T-helper 2 cell treated with Interferon-gamma antibody and Interleukin-4, amounts not matched to agents 100 ng/mL and 5 ng/mL, for 36 hours (primary cell): ENCODE measurements around the gene PCK2. TPM values are rescaled to one million over a fixed set of nuclear protein-coding genes. Genes with fewer than 3 reads are reported as not detected.
"Not testable (repeated sequence)": the region's sequence is repeated elsewhere in the genome, so short reads cannot be mapped to it uniquely, and the experiment has no call there.

Experiments used
- intact Hi-C: fragments of 100-400 bp; cut with micrococcal nuclease; formaldehyde crosslinking; loops from one replicate; pipeline ENCODE4 v1.15.1; 2023
- total RNA-seq: library from RNA; stranded (reverse); gene quantifications from 2 replicates; pipeline ENCODE4 v1.2.3, GENCODE V29; 2022

Gene PCK2
- total RNA-seq, 1 donor from 2014 or later: 55.4 TPM

DNA sequence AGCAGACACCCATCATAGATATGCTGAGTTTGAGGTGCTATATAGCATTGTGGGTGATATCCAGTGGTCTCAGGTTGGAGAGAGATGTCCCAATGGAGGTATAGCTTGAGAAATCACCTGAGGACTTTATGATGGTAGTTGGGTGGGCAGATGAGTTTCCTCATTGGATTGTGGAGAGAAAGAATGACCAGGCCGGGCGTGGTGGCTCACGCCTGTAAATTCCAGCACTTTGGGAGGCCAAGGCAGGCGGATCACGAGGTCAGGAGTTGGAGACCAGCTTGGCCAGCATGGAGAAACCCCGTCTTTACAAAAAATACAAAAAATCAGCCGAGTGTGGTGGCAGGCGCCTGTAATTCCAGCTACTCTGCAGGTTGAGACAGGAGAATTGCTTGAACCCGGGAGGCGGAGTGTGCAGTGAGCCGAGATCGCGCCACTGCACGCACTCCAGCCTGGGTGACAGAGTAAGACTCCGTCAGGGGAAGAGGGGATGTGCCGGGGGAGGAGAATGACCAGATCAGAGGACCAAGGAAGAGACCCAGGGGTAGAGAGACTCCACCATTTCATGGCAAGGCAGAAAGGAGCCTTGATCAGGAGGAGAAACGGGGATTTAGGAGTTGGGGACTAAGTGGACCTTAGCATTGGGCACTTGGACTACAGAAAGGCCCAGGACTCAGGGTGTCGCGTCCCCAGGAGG, 757 bp upstream of the PCK2 start:
- intact Hi-C loops: loop anchor here (5.0 to 10.0 kb wide), 2 partner anchors 106 to 539 kb away; partner anchors contain the start of genes DHRS4L2, THTPA and ZFHX2

DNA sequence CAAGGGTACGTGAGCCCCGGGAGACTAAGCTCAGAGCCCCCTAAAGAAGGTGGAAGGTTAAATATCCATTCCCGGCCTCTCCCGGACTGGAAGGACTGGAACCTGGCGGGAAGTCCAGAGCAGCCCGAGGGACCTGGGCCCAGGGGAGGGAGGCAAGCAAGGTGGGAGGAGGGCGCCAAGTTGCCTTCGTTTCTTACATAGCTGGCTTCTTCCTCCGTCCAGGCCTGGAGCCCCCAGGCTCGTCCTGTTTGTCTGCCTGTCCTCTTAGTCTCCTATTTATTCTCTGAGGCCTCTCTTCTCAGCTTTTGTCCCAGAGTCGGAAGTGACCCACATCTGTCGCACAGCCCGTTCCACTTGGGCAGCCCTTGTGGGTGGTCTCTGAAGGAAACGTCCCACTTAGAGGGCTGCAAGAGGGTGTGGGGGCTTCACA, 745 bp downstream of the PCK2 start:
- intact Hi-C loops: loop anchor here (1.0 to 10.0 kb wide), 7 partner anchors 13 to 540 kb away; partner anchors contain the start of genes CARMIL3, DCAF11, DHRS4L2 and IRF9

DNA sequence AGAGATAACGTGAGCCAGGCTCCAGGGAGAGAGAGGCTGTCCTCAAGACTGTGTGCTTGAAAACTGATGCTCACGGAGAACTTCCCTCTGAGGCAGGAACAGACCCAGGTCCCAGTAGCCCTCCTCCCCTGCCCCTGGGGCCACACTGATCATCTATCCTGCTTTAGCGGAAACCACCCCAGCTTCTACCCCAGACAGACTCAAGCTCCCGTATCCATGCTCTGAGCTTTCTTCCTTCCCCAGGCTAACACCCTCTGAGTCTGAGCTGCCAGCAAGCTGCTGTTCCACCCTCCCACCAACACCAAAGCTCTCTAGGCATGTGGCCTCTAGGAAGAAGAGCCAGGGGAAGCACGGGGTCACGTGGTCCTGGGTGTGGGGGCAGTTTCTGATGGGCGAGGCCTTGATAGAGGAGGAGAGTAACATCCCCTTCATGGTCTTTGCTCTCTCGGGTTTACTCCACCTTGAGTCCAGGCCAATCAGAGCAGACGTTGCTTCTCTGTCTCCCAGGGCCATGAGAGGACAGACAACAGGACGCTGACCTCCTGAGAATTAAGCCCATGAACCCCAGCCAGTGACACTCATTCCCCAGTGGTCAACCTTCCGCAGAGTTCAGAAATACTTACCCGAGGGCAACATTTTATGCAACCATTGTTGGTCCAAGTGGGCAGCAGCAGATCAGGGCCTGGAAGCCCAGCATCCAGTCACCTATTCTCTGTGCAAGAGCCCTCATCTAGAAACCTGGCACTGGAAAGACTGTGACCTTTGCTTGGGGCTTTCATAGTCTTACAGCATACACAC, 1.4 kb downstream of the PCK2 start:
- intact Hi-C loops: loop anchor here (2.0 to 10.0 kb wide), 2 partner anchors 43 to 541 kb away; partner anchors contain the start of genes CARMIL3, THTPA and ZFHX2

DNA sequence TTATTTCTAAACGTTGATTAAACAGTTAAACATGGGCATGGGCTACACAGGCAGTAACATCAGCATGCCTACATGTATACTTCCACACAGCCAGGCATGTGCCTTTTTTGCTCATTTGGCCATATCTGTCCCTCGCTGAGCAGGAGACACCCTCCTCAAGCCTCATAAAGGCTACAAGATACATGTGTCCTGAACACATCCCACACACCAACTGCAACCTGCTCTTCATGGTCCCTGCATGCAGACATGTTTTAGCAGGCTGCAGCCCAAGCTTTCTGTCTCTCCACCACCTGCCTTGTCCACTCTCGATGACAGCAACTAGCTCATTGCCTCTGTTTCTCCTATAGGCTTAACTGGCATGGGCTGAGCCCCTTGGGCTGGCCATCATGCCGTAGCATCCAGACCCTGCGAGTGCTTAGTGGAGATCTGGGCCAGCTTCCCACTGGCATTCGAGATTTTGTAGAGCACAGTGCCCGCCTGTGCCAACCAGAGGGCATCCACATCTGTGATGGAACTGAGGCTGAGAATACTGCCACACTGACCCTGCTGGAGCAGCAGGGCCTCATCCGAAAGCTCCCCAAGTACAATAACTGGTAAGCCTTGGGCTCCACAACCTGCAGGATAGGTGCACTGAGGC, 2.6 kb downstream of the PCK2 start:
- intact Hi-C loops: loop anchor here (10.0 kb wide), 1 partner anchor 542 kb away; the partner anchor contains the start of genes THTPA and ZFHX2

DNA sequence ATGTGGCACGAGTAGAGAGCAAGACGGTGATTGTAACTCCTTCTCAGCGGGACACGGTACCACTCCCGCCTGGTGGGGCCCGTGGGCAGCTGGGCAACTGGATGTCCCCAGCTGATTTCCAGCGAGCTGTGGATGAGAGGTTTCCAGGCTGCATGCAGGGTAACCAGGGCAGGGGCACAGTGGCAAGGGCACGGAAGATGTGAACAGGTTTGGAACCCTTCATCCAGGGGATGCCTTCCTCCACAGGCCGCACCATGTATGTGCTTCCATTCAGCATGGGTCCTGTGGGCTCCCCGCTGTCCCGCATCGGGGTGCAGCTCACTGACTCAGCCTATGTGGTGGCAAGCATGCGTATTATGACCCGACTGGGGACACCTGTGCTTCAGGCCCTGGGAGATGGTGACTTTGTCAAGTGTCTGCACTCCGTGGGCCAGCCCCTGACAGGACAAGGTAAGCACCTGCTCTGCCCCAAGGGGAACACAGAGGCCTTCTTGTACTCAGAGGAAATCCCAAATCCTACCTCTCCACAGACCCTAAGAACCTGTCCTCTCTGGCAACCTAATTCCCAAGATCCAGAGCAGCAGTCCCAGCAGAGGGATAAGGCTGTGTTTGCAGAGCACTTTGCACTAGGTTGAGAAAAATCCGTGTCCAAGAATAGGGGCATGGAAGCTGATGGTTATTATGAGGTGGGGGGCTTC, 4.3 kb downstream of the PCK2 start:
- intact Hi-C loops: loop anchor here (10.0 kb wide), 1 partner anchor 544 kb away; the partner anchor contains the start of genes THTPA and ZFHX2

DNA sequence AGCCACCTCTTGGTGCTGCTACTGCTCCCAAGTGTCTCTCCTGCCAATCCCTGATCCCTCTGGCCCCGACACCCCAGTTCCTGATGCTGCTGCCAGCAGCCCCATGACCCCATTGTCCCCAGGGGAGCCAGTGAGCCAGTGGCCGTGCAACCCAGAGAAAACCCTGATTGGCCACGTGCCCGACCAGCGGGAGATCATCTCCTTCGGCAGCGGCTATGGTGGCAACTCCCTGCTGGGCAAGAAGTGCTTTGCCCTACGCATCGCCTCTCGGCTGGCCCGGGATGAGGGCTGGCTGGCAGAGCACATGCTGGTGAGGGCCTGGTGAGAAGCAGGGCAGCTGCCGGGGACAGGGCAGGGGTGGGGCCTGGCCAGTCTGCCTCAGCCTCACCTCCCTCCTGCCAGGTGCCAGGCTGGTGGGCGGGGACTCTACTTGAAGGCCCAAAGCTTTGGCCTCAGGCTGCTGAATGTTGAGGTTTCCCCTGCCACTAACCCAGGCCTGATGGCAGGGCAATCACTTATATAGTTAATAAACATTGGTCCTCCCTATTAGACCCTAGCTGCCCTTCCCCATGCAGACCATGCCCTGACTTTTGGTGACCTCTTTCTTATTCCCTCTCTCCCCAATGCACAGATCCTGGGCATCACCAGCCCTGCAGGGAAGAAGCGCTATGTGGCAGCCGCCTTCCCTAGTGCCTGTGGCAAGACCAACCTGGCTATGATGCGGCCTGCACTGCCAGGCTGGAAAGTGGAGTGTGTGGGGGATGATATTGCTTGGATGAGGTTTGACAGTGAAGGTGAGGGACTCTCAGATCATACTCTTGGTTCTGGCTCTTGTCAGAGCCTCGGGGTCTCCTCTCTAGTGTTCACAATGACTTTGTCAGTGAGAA, 5.1 kb downstream of the PCK2 start:
- intact Hi-C loops: loop anchor here (10.0 kb wide), 1 partner anchor 544 kb away; the partner anchor contains the start of genes THTPA and ZFHX2

DNA sequence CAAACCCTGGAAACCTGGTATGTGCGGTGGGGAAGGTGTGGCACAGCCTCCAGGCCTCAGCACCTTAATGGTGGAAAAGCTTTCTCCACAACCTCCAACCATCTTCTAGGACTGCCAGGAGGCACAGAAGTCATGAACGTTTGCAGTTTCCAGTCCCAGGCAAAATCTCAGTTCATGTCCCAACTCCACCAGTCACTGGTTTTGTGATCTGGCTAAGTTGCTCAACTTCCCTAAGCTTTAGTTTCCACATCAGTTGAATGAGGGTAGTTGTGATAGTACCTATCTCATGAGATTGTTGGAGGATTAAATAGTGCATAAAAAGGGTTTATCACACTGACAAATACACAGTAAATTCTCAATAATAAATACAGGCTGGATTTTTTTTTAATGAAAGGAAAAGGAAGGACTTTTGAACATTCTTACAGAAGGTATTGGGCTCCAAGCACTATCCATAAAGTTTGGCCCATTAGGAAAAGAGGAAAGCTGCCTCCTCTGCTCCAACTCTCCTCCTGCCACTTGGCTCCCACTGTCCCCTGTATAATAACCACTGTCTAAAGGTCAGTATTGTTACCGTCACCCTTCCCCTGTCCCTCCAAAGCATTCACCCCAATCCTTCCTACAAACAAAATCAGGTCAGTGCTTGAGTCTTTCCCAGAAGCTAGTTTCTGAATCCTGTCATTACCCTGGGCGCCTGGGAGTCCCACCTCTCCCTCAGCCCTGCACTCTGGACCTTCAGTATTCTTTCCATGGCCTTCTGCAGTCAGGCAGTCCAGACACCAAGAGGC, 6.3 kb downstream of the PCK2 start:
- intact Hi-C loops: no loop called here

DNA sequence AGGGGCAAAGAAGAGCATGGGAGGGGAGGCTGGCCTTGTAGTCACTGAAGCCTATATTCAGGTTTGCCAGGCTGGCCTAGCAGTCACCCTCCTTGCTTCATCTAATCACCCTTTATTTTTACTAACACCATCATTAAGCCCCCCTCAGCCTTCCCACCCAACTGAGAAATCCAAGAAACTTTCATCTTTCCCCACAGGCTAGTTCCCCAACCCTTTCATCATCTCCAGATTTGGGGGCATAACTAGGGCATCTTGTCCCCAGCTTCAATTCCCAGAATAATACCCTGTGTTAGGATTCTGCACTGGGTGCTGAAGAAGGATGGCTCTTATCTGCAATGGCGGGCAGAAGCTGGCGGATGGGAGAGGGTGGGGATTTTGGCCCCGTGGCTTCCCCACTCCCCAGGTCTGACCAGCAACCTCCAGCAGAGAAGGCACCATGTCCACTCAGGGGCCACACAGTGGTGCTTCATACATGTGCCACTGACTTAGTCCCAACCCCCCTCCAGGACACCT, 6.9 kb downstream of the PCK2 start:
- intact Hi-C loops: no loop called here

DNA sequence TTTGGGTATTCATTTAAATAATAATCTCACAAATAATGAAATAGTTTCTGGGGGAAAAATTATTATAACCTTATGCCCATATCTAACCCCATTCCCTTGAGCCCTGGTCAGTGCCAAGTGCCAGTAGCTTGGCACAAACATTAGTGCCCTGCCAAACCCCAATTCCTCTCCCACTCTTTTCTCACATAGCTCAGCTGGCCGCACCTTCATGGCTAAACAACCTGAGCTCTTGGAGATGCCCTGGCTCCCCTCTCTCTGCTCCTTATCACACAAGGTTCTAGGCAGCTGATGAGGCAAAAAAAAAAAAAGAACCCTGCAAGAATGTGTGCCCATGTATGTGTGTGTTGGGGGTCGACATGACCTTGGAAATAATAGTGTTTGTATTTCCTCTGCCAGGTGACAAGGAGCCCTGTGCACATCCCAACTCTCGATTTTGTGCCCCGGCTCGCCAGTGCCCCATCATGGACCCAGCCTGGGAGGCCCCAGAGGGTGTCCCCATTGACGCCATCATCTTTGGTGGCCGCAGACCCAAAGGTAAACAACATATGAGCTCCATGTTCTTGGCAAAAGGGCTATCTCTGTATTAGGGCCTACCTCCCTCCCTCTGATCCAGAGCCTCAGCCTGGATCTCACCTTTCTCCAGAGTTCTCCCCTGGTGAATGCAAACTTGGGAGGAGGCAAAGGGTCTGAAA, 8.4 kb downstream of the PCK2 start:
- intact Hi-C loops: no loop called here

DNA sequence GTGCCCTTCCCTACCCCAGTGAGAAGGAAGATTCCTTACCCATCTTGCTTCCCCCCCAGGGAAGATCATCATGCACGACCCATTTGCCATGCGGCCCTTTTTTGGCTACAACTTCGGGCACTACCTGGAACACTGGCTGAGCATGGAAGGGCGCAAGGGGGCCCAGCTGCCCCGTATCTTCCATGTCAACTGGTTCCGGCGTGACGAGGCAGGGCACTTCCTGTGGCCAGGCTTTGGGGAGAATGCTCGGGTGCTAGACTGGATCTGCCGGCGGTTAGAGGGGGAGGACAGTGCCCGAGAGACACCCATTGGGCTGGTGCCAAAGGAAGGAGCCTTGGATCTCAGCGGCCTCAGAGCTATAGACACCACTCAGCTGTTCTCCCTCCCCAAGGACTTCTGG, 9.3 kb downstream of the PCK2 start:
- intact Hi-C loops: no loop called here

DNA sequence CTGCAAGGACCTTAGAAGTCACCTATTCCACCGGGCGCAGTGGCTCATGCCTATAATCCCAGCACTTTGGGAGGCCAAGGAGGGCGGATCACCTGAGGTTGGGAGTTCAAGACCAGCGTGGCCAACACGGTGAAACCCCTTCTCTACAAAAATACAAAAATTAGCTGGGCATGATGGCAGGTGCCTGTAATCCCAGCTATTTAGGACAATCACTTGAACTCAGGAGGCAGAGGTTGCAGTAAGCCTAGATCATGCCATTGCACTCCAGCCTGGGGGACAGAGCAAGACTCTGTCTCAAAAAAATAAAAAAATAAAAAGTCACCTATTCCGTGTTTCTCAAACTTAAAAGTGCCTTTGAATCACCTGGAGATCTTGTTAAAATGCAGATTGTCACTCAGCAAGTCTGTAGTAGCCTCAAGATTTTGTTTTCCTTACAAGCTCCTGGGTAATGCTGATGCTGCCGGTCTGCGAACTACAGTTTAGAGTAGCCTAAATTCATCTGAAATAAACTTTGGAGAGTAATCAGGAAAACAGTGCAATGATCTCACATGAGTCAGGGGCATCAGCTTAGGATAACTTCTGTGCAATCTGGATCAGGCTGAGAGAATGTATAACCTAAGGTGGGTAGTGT, 11.6 kb downstream of the PCK2 start:
- intact Hi-C loops: not testable (repeated sequence)

DNA sequence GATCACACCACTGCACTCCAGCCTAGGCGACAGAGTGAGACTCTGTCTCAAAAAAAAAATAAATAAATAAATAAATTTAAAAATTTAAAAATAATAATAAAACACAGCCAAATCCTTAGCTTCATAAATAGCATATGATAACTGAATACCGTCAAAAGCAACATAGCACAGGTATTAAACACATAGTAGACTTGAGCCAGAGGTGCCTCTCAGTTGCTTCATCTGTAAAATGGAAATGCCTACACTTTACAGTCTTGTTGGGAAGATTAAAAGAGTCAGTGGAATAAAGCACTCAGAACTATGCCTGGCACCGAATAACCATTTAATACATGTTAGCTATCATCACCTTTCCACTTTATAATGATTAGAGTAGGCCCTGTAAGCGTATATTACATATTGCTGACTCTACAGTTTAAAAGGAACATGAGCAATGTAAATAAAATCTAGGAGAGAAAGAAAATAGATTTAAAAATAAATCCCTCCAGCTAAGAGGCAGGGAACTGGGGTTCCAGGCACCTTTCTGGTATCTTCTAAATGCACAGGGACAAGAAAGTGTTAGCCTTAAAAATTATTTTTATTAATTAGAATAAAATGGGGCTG, 12.7 kb downstream of the PCK2 start:
- intact Hi-C loops: no loop called here

DNA sequence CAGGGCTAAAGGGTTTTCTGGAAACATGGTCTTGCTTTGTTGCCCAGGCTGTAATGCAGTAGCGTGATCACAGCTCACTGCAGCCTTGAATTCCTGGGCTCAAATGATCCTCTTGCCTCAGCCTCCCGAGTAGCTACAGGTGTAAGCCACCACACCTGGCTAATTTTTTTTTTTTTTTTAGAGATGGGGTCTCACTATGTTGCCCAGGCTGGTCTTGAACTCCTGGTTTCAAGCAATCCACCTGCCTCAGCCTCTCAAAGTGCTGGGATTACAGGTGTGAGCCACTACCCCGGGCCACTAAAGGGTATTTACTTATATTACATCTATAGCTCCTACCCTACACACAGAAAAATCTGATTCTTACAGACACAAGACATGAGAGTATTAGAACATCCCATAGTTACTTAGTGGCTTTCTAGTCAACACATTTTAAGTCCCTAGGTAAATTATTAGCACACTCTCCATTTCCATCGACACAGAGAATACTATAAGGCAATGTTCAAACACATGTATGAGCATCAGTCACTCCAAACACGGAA, 14.3 kb downstream of the PCK2 start:
- intact Hi-C loops: loop anchor here (1.0 to 2.0 kb wide), 3 partner anchors 14 to 72 kb away; partner anchors contain the start of gene PCK2

DNA sequence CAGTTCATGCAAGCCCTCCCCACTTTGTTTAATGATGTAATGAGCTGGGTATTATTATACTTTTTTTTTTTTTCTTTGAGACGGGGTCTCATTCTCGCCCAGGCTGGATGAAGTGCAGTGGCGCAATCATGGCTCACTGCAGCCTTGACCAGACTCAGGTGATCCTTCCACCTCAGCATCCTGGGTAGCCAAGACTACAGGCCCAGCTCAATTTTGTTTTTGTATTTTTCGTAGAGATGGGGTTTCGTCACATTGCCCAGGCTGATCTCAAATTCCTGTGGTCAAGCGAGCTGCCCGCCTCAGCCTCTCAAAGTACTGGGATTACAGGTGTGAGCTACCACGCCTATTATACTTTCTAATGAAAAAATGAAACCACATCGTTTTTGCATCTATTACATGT, 15.9 kb downstream of the PCK2 start:
- intact Hi-C loops: loop anchor here (10.0 kb wide), 2 partner anchors 325 to 565 kb away; no protein-coding TSS in a partner anchor

DNA sequence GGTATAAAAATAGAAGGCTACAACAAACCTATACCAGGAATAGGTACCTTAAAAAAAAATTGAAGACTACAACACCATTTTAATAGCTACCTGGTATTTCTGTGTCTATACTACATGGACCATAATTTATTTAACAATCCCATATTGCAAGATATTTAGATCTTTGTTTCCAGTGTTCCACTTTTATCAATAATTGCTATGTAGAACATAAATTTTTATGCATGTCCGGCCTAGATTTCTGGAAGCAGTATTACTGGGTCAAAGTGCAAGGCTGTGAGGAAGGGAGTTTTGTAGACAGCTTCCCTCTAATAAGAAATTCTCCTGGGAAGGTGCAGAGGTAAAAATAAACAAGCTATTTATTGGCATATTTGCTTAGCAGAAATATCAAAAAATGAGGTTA, 16.4 kb downstream of the PCK2 start:
- intact Hi-C loops: loop anchor here (10.0 kb wide), 2 partner anchors 324 to 564 kb away; no protein-coding TSS in a partner anchor

DNA sequence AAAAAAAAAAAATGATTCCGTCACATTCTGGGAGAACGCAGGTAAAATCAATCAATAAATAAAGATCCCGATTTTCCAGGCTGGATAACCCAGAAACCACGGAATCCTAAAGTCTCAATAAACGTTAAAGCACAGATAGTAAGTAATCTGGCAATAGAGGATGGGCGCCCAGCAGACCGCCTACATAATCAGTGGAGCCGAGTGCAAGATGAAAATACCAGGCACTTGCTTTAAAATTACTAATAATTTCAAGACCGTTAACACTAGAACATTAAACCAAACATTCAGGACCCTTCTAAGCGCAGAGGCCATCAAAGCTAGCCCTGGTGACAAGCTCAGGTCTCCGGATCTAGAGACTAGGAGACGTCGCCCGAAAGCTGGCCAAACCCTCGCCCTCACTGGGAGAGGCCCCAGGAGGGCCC, 19.3 kb downstream of the PCK2 start:
- intact Hi-C loops: loop anchor here (10.0 kb wide), 2 partner anchors 321 to 561 kb away; no protein-coding TSS in a partner anchor
